ENCODE measurements around the gene GLRX5. TPM values are rescaled to one million over a fixed set of nuclear protein-coding genes. Genes with fewer than 3 reads are reported as not detected.
A peak's percentile ranks its signal among the peaks of the same experiment; 100 is the strongest.

The GLRX5 gene
- total RNA-seq, 3 donors from 2014 or later, result 29.1 to 36.1 (median 33.6) TPM

GRCh38 chr14:95543021-95543420 lies 8.2 kb downstream of the GLRX5 start:
- H3K36me3 ChIP-seq, result no peaks in the 10 kb centered on the region
- no peak for DNase-seq (ENCODE audit: low spot score in 2 of 2)
- H3K4me1 ChIP-seq, result peaks cover 0 to 6% of the 10 kb centered on the region in 2 donors
- H3K4me3 ChIP-seq, result no peak overlapping the region
- no peaks in the 10 kb centered on the region for H3K27me3 ChIP-seq
- no peak overlapping the region for H3K27ac ChIP-seq
- intact Hi-C loops (cut with DNase I; ENCODE audit: low total_unique reads), result no loop called here
- TF ChIP-seq CTCF (IDR thresholded peaks at IDR 0.05) (no peak), POLR2A (IDR thresholded peaks at IDR 0.05) (no peak), POLR2AphosphoS5 (IDR thresholded peaks at IDR 0.05) (no peak)
- no peaks in the 10 kb centered on the region for H3K9me3 ChIP-seq

DNA sequence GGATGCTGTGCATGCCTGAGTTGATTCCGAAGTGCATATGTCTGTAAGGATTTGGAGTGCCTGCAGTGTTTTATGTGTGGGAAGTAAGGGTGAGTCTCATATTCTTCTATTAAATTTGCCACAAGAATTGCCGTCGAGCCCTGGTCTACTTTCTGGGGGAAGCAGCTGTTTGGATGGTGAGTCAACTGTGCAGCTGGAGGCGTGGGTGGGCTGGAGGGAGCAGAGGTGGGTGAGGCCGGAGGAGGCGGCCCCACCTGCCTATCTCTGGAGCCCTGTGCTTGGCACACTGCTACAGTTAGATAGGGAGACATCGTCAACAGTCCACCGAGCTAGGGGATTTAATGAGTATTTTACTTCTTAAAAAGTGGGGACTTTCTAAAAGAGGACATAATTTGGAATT lies 9.7 kb downstream of the GLRX5 start:
- Histone ChIP-seq H3K27ac (peak overlapping the region; percentile 43 to 51), H3K4me1 (peaks cover 0 to 6% of the 10 kb centered on the region in 2 donors), H3K36me3 (no peaks in the 10 kb centered on the region), H3K9me3 (no peaks in the 10 kb centered on the region), H3K27me3 (no peaks in the 10 kb centered on the region), H3K4me3 (no peak overlapping the region)
- no peak for DNase-seq (ENCODE audit: low spot score in 2 of 2)
- TF ChIP-seq CTCF (IDR thresholded peaks at IDR 0.05) (no peak), POLR2AphosphoS5 (IDR thresholded peaks at IDR 0.05) (no peak), POLR2A (IDR thresholded peaks at IDR 0.05) (no peak)
- intact Hi-C loops (cut with DNase I; ENCODE audit: low total_unique reads), result no loop called here

- Histone ChIP-seq H3K4me1 (peaks cover 0 to 6% of the 10 kb centered on the region in 2 donors), H3K4me3 (no peak overlapping the region), H3K9me3 (no peaks in the 10 kb centered on the region), H3K36me3 (no peaks in the 10 kb centered on the region), H3K27ac (peak overlapping the region; percentile 43 to 51), H3K27me3 (no peaks in the 10 kb centered on the region)
- TF ChIP-seq POLR2AphosphoS5 (IDR thresholded peaks at IDR 0.05) (no peak), POLR2A (IDR thresholded peaks at IDR 0.05) (no peak), CTCF (IDR thresholded peaks at IDR 0.05) (no peak)
- no peak for DNase-seq (ENCODE audit: low spot score in 2 of 2)
- intact Hi-C loops (cut with DNase I; ENCODE audit: low total_unique reads), result no loop called here
Measured at GRCh38 chr14:95545515-95546168, 10.8 kb downstream of the GLRX5 start.

- intact Hi-C loops (cut with DNase I; ENCODE audit: low total_unique reads), result no loop called here
- H3K27ac ChIP-seq, result peak overlapping the region; percentile 78
- H3K4me3 ChIP-seq, result no peak overlapping the region
- peak; percentile 39 to 67 for DNase-seq (ENCODE audit: low spot score in 2 of 2)
- H3K4me1 ChIP-seq, result peaks cover 0 to 6% of the 10 kb centered on the region in 2 donors
- no peaks in the 10 kb centered on the region for H3K27me3 ChIP-seq
- no peaks in the 10 kb centered on the region for H3K9me3 ChIP-seq
- TF ChIP-seq POLR2A (IDR thresholded peaks at IDR 0.05) (no peak), POLR2AphosphoS5 (IDR thresholded peaks at IDR 0.05) (no peak), CTCF (IDR thresholded peaks at IDR 0.05) (no peak)
- no peaks in the 10 kb centered on the region for H3K36me3 ChIP-seq
Measured at GRCh38 chr14:95547272-95547625, 12.4 kb downstream of the GLRX5 start.

DNA sequence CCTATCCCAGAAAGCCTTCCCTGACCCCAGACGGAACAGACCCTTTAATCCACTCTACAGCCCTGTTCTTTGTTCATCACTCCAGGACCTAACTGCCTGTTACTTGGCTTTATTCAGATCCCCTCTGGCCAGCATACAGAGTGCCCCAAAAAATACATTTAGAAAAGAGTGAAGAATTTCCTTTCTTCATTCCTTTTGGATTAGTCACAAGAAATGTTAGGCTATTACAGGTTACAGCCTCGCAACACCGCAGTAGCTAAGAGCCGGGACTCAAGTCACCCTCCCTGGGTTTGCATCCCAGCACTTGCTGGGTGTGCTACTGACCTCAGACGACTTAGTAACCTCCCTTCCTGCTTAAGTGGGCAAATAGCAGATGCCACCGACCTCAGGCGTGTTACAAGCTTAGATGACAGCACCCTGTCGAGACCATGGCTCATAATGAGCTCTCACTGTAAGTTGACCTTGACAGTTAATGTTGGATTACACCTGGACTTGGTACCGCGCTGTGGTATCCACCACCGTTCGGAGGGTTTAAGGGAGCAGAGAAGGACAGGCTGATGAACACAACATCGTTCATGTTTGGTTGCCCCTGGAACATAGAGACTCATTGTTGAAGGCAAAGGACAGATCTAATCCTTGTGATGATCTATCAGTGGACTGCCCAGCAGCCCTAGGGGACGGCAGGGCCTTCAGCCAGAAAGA lies 12.9 kb downstream of the GLRX5 start:
- H3K4me1 ChIP-seq, result peaks cover 0 to 6% of the 10 kb centered on the region in 2 donors

More for the DNA sequence above, 12.9 kb downstream of the GLRX5 start:
- Histone ChIP-seq H3K27ac (peak overlapping the region; percentile 78), H3K27me3 (no peaks in the 10 kb centered on the region), H3K36me3 (no peaks in the 10 kb centered on the region), H3K9me3 (no peaks in the 10 kb centered on the region), H3K4me3 (no peak overlapping the region)
- TF ChIP-seq POLR2A (IDR thresholded peaks at IDR 0.05) (no peak), POLR2AphosphoS5 (IDR thresholded peaks at IDR 0.05) (no peak), CTCF (IDR thresholded peaks at IDR 0.05) (no peak)
- DNase-seq (ENCODE audit: low spot score in 2 of 2), result no peak
- intact Hi-C loops (cut with DNase I; ENCODE audit: low total_unique reads), result no loop called here

Measured in breast epithelium (tissue), 4 donors.